ENCODE measurements around the gene CHN2. TPM values are rescaled to one million over a fixed set of nuclear protein-coding genes. Genes with fewer than 3 reads are reported as not detected.

Gene CHN2
- total RNA-seq, 1 experiment from 2014 or later, result 0.15 TPM

- Histone ChIP-seq H3K27ac (ENCODE audit: low read length) (no peak overlapping the region), H3K9me3 (ENCODE audit: control insufficient read depth, insufficient read depth, low read depth, low read length) (no peaks in the 10 kb centered on the region), H3K4me3 (ENCODE audit: low read depth in 2 of 2, low read length in 2 of 2) (no peak overlapping the region), H3K36me3 (ENCODE audit: control insufficient read depth, insufficient read depth, low read length) (no peaks in the 10 kb centered on the region), H3K4me1 (ENCODE audit: control insufficient read depth, insufficient read depth, low read length) (no peaks in the 10 kb centered on the region), H3K27me3 (ENCODE audit: control insufficient read depth, insufficient read depth, low read length) (peaks cover 21% of the 10 kb centered on the region)
- intact Hi-C loops (cut with micrococcal nuclease; ENCODE audit: unreplicated experiment) (no loop called here), in situ Hi-C loops (cut with HindIII; ENCODE audit: low pct_unique_long_range_greater_than_20kb, low sequenced_read_pairs) (no loop called here)
- POLR2A ChIA-PET, result no interaction called here
- BruUV-seq (replicated peaks), result no TSS peak
- ATAC-seq (no peak), DNase-seq (ENCODE audit: low read depth, low spot score) (no peak)
- CTCF ChIA-PET, result interaction anchor here (0.7 kb wide), 1 partner anchor 233 kb away, joined by 4 read pairs; no protein-coding TSS in a partner anchor
- TF ChIP-seq, protein P1, sequence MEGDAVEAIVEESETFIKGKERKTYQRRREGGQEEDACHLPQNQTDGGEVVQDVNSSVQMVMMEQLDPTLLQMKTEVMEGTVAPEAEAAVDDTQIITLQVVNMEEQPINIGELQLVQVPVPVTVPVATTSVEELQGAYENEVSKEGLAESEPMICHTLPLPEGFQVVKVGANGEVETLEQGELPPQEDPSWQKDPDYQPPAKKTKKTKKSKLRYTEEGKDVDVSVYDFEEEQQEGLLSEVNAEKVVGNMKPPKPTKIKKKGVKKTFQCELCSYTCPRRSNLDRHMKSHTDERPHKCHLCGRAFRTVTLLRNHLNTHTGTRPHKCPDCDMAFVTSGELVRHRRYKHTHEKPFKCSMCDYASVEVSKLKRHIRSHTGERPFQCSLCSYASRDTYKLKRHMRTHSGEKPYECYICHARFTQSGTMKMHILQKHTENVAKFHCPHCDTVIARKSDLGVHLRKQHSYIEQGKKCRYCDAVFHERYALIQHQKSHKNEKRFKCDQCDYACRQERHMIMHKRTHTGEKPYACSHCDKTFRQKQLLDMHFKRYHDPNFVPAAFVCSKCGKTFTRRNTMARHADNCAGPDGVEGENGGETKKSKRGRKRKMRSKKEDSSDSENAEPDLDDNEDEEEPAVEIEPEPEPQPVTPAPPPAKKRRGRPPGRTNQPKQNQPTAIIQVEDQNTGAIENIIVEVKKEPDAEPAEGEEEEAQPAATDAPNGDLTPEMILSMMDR (IDR thresholded peaks at IDR 0.05), result no peak
- TF ChIP-seq TCF7L2 (IDR thresholded peaks at IDR 0.05; ENCODE audit: low read depth, low read length) (no peak), REST (IDR thresholded peaks at IDR 0.05; ENCODE audit: insufficient read depth in 1 of 2, low read depth in 2 of 2, low read length in 1 of 2) (no peak), POLR2AphosphoS5 (IDR thresholded peaks at IDR 0.05; ENCODE audit: low read depth, low read length) (no peak), SIN3A (IDR thresholded peaks at IDR 0.05; ENCODE audit: borderline replicate concordance, insufficient read depth, low read depth, low read length) (no peak)
These were observed 127.6 kb downstream of the CHN2 start for GRCh38 chr7:29322023-29322712.

GRCh38 chr7:29325476-29325875, 130.9 kb downstream of the CHN2 start:
- no TSS peak for BruUV-seq (replicated peaks)
- Histone ChIP-seq H3K9me3 (ENCODE audit: control insufficient read depth, insufficient read depth, low read depth, low read length) (no peaks in the 10 kb centered on the region), H3K4me3 (ENCODE audit: low read depth in 2 of 2, low read length in 2 of 2) (no peak overlapping the region), H3K4me1 (ENCODE audit: control insufficient read depth, insufficient read depth, low read length) (no peaks in the 10 kb centered on the region), H3K36me3 (ENCODE audit: control insufficient read depth, insufficient read depth, low read length) (no peaks in the 10 kb centered on the region), H3K27ac (ENCODE audit: low read length) (no peak overlapping the region), H3K27me3 (ENCODE audit: control insufficient read depth, insufficient read depth, low read length) (peaks cover 36% of the 10 kb centered on the region)
- no peak for ATAC-seq
- in situ Hi-C loops (cut with HindIII; ENCODE audit: low pct_unique_long_range_greater_than_20kb, low sequenced_read_pairs), result no loop called here
- ChIA-PET POLR2A (no interaction called here), CTCF (no interaction called here)
- intact Hi-C loops (cut with micrococcal nuclease; ENCODE audit: unreplicated experiment), result no loop called here
- no peak for TF ChIP-seq TCF7L2 (IDR thresholded peaks at IDR 0.05; ENCODE audit: low read depth, low read length)
- TF ChIP-seq, protein P1 (IDR thresholded peaks at IDR 0.05), result no peak
- TF ChIP-seq REST (IDR thresholded peaks at IDR 0.05; ENCODE audit: insufficient read depth in 1 of 2, low read depth in 2 of 2, low read length in 1 of 2), result no peak
- no peak for TF ChIP-seq POLR2AphosphoS5 (IDR thresholded peaks at IDR 0.05; ENCODE audit: low read depth, low read length)
- no peak for TF ChIP-seq SIN3A (IDR thresholded peaks at IDR 0.05; ENCODE audit: borderline replicate concordance, insufficient read depth, low read depth, low read length)
- DNase-seq (ENCODE audit: low read depth, low spot score), result no peak

Measured in Panc1 (cell line).